GM18520 (cell line): ENCODE measurements around the gene PTMS.

Experiments used
- ATAC-seq: cut with Tn5 transposase; IDR thresholded peaks from one replicate; pipeline ENCODE4 v1.9.1; 2021; ENCODE audit not compliant: unreplicated experiment

Gene PTMS

DNA sequence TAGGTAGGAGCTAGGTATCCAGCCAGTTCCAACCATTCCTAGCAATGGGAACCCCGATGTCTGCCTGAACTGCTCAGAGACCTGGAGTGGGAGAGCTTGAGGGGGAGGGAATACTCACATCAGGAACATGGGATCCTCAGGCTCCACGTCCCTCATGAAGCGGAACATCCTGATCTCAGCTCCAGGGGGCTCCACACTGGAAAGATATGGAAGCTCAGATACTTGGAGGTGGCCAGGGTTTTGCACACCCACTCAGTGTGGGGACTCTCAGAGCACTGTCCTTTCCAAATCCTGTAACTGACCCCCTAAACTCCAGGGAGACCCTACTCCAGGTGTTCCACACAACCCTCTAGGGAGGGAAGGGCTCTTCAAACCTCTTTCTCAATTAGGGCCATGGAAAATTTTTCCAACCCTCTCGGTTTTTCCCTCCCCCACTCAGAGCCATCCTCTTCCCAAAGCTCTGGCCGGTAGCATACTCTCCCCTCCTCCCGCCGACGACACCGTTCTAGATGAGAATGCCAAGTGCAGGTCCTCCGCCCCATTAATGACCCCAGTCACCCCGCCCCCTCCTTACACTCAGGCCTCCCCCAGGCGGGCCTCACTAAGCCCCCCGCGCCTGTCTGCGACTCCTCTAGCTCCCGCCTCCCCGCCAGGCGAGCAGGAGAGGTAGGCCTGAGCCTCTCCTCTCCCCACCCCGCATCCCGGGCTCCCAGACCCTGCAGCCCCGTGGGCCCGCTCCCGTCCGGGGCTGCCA, 13.8 kb upstream of the PTMS start:
- no peak for ATAC-seq

DNA sequence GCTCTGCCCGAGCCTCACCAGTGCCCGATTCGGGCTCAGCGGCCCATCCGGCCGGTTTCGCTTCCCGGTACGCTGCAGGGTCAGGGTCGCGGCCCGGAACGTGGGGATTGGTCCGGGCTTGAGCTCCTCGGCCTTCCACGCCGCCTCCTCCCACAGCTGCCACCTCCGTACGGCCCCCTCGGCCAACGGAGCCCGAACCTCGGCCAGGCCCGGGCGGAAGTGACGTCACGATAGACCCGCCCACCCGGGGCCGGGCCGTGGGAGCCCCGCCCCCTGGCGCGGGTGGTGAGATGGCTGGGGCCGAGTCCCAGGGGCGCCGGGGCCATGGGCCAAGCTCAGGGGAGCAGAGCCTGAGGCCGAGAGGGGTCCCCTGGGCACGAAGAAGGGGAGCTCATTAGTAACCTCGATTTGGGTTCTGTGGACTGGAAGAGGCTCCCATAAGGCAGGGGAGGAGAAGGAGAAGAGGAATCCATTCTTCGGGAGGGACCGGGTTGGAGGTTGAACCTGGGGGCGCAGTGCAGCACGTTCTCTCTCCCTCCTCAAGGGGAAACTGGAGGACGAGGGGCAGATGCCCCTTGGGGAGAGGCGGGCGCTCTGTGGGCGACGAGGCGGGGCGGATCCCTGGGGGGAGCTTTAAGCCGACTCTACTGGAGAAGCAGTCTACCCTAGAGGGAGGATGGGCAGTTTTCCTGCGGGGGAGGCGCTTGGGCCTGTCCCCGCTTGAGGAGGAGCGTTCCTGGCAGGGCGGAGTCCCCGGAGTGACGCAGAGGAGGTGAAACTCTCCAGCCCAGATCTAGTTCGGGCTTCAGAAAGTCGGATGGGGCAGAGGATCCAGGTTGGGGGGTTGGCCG, 13.0 kb upstream of the PTMS start, which contains the start of gene MLF2:
TSS of gene MLF2 (minus strand) at position 221 of the 851 bp plus-strand sequence. CDS start 807 bp downstream, outside the sequence.
- ATAC-seq, result peak; percentile 96

DNA sequence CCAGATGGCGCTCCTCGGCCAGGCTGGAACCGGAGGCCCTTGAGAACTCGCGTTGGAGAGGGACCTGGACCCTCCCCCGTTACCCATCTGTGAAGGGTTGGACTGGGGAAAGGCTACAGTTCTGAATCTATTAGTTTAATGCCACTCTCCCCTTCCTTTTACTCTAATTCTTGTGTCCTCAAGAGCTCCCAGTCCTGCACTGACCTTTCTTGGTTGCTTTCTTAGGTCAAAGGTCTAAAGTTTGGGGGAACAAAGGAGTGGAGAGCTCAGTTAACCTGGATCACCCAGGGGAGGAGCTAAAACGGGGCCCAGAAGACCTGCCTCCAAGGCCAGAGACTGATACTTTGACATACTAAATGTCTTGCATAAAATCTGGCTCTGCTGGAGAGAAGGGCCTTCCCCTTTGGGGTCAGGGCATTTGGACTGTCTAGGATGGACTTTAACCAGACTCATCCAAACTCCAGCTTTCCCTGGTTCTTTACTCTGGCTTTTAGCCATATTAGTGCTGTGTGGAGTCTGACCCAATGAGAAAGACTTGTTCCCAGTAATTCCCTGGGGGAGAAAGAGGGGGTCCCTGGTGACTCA, 12.3 kb upstream of the PTMS start:
- ATAC-seq, result no peak

DNA sequence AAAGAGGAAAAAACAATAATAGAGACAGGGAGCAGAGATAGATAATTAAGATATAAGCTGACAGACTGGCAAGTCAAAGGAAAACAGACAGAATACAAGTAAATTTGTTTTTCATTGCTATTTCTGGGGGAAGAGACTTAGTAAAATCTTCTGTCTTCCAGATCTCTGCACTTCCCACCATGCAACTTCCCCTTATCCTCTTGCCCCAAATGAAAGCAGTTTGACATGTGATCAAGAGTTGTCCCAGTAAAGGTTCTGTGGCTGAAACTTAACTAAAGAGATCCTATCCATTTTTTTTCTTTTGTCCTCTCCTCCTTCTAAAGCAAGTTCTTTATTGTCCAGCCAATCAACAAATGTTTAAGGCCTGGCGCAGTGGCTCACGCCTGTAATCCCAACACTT, 11.8 kb upstream of the PTMS start:
- no peak for ATAC-seq

DNA sequence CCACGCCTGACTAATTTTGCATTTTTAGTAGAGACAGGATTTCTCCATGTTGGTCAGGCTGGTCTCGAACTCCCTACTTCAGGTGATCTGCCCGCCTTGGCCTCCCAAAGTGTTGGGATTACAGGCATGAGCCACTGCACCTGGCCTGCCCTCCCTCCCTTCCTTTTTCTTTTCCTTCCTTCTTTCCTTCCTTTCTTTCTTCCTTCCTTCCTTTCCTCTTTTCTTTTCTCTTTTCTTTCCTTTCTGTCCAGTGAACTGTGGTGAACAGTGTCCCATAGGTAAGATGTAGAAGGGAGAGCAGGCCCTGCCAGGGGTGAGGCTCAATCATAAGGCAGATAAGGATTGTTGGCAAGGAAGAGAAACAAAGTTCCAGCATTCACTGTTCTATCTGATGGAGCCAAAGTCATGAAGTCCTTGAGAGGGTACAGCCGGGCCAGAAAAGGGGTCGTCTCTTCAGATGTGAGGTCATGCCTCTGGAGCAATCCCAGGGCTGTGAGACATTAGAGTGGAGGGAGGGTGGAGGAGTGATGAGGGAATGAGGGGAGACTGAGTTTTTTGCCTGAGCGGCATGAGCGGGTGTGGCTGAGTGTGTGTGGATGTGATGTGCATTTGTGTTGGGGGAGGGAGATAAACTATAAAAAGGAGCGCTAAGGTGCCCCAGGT, 9.0 kb upstream of the PTMS start:
- ATAC-seq, result no peak

DNA sequence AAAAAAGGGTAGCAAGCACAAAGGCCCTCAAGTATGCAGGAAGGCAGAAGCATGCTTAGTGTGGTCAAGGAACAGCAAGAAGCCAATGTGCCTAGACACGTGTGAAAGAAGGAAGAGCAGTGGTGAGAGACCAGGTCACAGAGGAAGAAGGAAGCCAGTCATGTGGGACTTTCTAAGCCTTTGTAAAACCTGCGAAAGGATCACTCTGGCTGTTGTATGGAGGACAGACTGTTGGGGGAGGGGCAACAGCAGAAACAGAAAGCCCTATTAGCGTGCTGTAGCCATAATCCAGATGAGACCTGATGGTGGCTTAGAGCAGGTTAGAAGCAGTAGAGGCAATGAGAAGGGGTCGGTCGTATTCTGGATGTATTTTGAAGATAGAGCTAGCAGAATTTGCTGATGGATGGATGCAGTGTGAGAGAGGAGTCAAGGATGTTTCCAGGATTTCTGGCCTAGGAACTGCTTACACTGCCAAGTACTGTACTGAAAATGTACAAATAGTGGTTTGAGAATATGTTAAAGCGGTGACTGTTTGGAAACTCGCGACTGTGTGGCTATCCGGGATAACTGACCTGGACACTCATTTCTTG, 7.6 kb upstream of the PTMS start:
- ATAC-seq, result no peak

DNA sequence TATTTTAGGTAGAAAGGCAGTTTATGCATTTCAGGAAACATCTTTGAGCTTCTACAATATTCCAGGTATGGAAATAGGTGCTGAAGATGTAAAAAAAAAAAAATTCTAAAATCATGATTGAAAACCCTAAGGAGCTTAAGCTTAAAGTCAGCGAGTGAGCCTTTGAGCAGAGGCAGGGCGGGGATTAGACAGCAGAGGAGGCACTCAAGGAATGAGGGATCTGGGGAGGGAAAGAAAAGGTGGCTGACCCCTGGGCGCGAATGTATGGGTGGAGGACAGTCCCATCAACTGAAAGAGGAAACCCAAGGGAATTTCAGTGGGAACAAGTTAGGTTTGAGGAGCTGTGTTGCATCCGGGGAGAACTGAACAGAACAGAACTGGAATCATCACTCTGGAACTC, 6.4 kb upstream of the PTMS start:
- no peak for ATAC-seq

DNA sequence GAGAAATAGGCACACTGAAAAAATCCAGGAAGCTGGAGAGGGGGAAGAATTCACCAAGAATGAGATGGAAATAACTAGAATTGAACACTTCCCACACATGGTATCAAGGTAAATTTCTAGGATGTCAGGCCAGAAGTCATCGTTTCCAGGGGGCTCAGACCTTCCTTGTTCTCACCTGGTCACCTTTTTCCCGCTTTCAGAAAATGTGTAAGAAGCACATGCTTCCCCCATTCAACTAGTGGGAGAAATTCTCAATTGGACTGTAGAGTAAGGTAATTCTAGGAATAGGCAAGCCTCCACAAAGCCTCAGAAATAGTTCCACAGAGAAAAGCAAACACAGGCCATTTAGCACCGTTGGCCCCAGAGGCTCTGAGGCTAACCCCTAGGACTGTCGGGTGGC, 2.8 kb upstream of the PTMS start:
- no peak for ATAC-seq

DNA sequence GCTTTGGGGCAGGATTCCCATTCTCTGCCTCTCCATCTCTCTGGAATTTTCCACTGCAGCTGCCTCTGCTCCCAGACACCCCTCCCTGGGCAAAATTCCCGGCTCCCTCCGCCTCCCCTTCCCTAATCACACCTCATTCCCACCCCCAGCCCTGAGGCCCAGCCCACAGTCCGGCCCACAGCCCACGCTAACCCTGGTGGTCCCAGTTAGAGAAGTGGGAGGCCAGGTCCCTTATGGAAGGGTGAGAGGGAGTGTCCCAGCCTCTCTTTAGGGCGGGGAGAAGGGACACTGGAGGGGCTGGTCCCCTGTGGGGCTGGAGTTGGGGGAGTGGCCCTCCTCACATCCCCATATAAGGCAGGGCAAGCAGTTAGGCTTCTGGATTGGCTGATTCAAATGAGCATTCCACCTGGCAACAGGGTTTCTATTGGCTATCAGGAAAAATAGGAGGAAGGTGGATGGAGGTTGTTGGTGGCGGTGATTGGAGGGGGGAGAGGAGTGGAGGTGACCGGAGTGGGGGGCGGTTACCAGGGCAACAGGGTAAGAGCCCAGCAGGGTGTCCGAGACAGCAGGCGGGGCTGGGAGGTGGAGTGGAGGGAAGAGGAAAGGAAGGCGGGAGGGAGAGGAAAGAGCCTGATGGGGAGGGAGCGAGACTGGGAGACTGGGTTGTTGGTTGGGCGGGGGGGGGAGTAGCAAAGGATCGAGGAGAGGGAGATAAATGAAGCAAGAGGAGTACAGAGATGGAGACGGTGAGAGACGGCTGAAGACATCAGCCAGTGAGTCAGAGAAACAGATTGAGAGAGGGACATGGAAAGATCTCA, 1.9 kb upstream of the PTMS start:
- peak; percentile 68 for ATAC-seq

DNA sequence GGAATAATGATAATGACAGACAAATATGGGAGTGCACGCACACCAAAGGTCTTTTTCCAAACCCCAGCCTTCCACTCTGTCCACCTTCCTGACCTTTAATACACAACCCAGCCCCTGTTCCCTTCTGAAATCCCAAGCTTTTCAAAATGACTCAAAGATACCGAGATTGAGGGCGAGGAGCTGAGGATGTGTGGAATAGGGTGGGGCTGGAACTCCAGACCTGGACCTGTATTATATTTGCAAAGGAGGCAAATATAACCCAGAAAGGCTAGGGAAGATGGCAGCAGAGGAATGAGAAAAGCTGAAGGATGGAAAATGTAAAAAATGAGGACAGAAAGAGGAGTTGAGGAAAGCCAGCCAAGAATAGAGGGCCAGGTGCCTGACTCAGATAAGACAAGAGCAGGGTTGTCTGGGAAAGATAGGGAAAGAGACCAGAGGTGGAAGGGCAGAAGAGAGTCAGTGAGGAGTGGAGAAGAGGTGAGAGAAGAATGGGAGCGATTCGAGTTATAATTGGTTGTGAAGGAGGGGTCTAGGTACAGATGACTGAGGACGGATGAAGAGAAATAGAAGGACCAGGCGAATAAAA, 1.0 kb upstream of the PTMS start:
- no peak for ATAC-seq

DNA sequence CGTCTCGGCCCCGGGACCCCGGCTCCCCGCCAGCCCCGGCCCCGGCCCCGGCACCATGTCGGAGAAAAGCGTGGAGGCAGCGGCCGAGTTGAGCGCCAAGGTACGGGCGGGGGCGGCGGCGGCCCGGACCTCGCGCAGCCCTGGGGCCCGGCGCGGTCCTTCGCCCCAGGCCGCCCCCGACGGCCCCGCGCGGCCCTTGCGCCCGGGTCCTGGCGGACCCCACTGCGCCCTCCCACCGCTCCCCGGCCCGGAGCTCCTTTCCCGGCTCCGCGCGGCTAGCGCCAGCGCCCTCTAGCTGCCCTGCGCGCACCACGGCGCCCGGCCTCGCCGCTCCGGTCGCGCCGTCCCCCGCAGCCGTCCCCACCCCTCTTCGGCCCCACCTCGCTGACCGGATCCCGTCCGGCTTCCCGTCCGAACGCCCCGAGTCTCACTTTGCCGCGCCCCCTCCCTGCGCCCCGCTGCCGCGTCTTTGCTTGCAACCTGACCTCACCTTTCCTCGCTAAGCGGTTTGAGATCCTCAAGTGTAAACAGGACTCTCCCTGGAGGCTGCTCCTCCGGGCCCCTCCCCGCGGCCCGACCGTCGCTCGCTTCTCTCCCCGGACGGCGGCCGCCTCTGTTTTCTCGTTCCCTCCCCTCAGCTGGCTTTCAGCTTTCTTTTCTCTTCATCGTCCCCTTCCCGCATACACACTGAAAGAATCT, 637 bp downstream of the PTMS start:
- peak; percentile 39 for ATAC-seq

DNA sequence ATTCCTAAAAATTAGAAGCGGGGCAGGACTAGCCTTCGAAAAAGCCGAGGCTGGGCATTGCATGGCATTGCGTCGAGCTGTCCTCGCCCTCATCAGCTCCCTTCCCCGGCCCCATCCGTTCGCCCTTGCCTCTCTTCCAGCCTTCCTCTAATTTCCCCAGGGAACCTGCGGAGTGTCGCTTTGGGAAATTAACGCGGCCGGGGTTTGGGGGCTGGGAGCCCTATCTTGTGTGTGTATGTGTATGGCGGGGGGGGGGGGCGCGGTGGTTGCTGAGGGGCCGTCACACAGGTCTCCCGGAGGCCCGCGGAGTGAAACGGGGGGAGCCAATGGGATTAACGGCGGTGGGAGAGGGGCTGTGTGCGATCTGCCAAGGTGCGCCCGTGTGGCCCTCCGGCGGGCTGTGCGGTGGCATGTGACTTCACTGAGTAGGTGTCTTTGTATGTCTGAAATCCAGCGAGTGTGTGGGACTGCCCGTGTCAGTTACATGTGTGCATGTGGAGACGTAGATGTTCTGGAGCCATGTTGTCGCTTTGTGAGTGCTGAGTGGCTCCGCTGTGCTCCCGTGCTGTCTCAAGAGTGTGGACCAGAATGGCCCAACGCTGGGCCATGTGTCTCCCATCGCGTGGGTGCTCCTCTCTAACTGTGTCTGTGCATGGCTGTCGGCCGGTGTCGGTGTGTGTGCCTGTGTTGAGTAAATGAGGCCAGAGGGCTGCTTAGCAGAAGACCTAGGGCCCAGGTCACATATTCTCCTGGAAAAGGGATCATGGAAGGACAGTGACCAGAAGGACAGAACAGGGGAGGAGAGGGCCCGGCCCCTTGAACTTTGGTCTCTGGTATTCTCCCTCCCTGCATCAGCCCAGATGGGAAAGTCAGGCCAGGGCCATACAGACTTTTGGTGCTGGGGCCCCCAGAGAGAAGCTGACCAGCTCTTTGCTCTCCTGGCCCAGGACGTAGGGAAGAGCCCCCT, 1.5 kb downstream of the PTMS start:
- no peak for ATAC-seq

DNA sequence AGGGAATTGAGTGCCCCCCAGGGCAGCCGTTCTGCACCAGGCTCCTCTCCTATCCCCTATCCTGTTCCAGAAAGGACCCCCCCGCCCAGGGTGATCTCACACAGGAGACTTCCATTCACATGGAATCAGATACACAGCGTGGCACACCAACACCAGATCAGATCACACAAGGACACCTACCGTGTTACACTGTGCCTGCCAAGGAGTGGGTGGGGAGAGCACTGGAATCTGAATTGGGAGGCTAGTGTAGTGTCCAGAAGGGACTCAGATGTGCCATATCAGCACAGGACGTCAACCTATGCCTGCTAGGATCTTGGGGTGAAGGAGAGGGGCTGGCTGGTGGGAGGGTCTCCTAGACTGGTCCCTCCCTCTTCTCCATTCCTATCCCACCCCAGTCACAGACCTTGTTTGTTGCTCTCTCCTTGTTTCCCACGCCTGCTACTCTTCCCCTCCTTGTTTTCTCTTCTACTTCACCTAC, 2.3 kb downstream of the PTMS start:
- no peak for ATAC-seq

DNA sequence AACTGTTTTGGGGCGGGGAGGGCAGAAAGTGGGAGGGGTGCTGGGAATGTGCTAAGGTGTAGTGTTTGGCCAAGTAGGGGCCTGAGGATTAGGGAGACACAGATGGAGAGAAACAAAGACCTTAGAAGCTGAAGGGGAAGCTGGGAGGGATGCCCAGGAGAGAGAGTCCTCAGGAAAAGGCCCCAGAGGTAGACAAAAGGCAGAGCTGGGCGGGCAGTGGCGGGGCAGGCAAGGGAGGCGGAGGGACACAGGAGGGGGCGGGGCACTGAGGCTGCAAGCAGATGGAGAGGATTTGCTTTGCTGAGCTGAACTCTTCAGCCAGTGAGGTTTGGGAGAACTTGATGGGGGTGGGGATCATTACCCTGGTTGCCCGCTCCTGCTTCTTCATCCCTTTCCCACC, 2.8 kb downstream of the PTMS start:
- no peak for ATAC-seq

DNA sequence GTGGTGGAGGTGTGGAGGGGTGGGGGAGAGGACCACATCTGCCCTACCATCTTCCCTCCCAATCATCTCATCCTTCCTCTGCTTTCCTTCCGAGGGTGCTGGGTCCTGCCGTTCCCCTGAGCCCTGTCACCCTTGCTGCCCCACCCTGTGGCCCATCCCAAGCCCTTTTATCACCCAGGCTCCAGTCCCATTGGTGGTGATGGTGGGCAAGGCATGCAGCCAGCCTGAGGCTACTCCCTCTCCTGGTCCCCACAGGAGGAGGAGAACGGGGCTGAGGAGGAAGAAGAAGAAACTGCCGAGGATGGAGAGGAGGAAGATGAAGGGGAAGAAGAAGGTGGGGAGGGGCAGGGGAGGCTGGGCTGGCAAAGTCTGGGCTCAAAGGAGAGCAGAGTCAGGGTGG, 3.5 kb downstream of the PTMS start:
- ATAC-seq, result no peak

DNA sequence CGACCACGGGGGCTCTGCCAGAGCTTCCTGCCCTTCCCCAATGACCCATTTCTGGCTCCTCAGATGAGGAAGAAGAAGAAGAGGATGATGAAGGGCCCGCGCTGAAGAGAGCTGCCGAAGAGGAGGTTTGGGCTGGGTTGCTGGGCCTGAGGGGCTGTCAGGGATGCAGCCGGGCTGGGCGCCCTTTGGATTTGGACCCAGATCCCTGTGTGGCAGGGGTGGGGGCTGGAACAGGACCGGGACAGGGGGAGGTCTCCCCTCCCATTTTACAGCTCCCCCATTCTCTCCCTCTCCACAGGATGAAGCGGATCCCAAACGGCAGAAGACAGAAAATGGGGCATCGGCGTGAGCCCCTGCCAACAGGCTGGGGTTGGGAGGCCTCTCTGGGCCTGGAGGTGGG, 3.9 kb downstream of the PTMS start:
- ATAC-seq, result no peak

DNA sequence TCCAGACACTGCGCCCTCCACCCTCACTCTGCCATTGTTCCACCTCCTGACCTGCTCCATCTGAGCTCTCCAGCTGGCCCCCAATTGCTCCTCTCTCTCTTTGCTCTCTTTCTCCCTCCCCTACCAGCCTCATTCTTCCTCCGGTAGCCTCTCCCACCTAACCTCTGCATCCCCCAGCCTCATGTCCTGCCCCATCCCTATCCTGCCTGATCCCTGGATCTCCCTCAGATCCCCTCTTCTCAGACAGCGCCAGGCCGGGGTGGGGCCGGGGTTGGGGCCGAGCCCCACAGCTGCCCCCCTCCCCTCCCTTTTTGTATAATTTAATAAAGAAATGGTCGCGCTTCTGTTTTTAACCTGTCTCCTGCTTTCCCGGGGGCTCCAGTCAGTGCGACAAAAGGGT, 4.4 kb downstream of the PTMS start:
- ATAC-seq, result no peak

DNA sequence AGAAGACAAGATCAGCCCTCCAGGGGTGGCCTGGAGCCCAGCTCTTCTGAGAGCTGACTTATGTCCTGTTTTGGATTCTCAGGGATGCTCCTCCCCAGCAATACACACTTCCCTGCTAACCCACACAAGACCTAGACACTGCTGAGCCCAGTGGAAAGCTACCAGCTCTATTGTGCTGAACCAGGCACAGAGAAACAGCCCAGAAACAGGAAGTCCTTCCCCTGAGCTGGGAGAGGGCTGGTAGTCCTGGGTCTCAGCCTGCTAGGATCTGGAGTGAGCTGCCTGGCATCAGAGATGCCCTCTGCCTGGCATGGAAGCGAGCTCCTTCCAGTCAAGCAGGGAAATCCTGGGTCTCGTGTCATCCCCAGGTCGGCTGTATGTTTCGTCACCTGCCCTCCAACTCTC, 4.9 kb downstream of the PTMS start:
- ATAC-seq, result no peak
